ENCODE data around the gene CASP12.

DNA sequence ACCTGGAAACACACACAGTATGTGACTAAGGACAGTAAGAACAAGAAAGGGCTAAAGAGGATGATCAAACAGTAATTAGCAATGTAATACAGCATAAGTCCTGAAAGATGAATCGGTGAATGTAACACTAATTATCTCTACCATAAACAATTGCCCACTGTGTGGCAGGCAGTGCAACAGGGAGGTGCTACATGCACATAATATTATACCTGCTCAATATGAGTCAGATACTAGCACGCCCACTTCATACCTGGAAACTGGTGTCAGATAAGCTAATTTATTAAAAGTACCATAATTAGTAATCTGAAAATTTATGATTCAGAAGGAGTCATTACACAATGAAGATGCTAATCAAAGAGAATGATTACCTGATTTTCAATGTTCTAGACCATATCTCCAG lies 14.9 kb downstream of the CASP12 start:
- TF ChIP-seq POLR2A (IDR thresholded peaks at IDR 0.05; ENCODE audit: low read depth, low read length) (no peak), POLR2AphosphoS5 (IDR thresholded peaks at IDR 0.05; ENCODE audit: low read depth, low read length) (no peak), SPI1 (IDR thresholded peaks at IDR 0.05; ENCODE audit: low read depth, low read length) (no peak), TAF1 (IDR thresholded peaks at IDR 0.05; ENCODE audit: low read depth, low read length) (no peak)

All from GM12891 (cell line).